HUES48 (cell line): ENCODE measurements around the gene EZR.

Source experiments
- H3K27ac ChIP-seq: one replicate; pipeline ENCODE4 v1.7.0; 2013; ENCODE audit warnings: low read depth, low read length, inconsistent platforms
- H3K27me3 ChIP-seq: 2 replicates; pipeline ENCODE4 v1.6.1; 2013; ENCODE audit warnings: mild to moderate bottlenecking, low read length; ENCODE audit not compliant: control insufficient read depth, insufficient read depth
- H3K36me3 ChIP-seq: 2 replicates; pipeline ENCODE4 v1.6.1; 2013; ENCODE audit warnings: low read length; ENCODE audit not compliant: control insufficient read depth, insufficient read depth
- H3K4me1 ChIP-seq: 2 replicates; pipeline ENCODE4 v1.6.1; 2013; ENCODE audit warnings: mild to moderate bottlenecking, low read length; ENCODE audit not compliant: control insufficient read depth, insufficient read depth
- H3K4me3 ChIP-seq: 2 replicates; pipeline ENCODE4 v1.5.1; 2013; ENCODE audit warnings: mild to moderate bottlenecking, low read depth, low read length
- H3K9ac ChIP-seq: 2 replicates; pipeline ENCODE4 v1.6.1; 2013; ENCODE audit warnings: mild to moderate bottlenecking, low read depth, low read length, moderate library complexity
- H3K9me3 ChIP-seq: 2 replicates; pipeline ENCODE4 v1.6.1; 2013; ENCODE audit warnings: low read length; ENCODE audit not compliant: control insufficient read depth, insufficient read depth

EZR gene

GRCh38 chr6:158819213-158819976, at the start of gene EZR:
Gene EZR, minus strand, starts transcription at chr6:158819368. Its CDS starts 1,275 bp downstream, at chr6:158818093.
- Histone ChIP-seq H3K4me3 (peak within 1 kb of the TSS; percentile 89), H3K36me3 (peaks cover 30% of the 10 kb centered on the region), H3K27me3 (peaks cover 8% of the 10 kb centered on the region), H3K4me1 (peaks cover 32% of the 10 kb centered on the region), H3K27ac (peak within 1 kb of the TSS; percentile 91), H3K9me3 (0 out of 2 replicates have a peak, but pooled peaks cover 2% of the 10 kb centered on the region), H3K9ac (peak within 1 kb of the TSS; percentile 92)

DNA sequence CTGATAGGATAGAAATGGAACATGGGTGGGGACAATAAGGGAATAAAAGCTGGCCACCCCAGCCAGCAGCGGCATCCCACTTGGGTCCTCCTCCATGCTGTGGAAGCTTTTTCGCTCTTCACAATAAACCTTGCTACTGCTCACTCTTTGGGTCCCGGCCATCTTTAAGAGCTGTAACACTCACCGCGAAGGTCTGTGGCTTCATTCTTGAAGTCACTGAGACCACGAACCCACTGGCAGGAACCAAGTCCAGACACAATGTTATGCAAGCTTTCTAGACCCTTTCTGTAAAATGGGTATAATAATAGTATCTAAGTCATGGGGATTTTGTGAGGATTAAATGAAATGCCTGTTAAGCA, 48.9 kb upstream of the EZR start:
- H3K9me3 ChIP-seq: no peaks in the 10 kb centered on the region
- no peaks in the 10 kb centered on the region for H3K27me3 ChIP-seq
- peaks cover 29% of the 10 kb centered on the region for H3K4me1 ChIP-seq
- no peak overlapping the region for H3K27ac ChIP-seq
- H3K9ac ChIP-seq: no peak overlapping the region
- H3K36me3 ChIP-seq: no peaks in the 10 kb centered on the region
- H3K4me3 ChIP-seq: no peak overlapping the region

GRCh38 chr6:158867381-158868121, 48.4 kb upstream of the EZR start:
- Histone ChIP-seq H3K27ac (no peak overlapping the region), H3K9ac (no peak overlapping the region), H3K27me3 (no peaks in the 10 kb centered on the region), H3K4me1 (peaks cover 29% of the 10 kb centered on the region), H3K36me3 (no peaks in the 10 kb centered on the region), H3K9me3 (no peaks in the 10 kb centered on the region), H3K4me3 (no peak overlapping the region)

- H3K4me3 ChIP-seq: no peak overlapping the region
- no peak overlapping the region for H3K9ac ChIP-seq
- H3K4me1 ChIP-seq: peaks cover 29% of the 10 kb centered on the region
- H3K9me3 ChIP-seq: no peaks in the 10 kb centered on the region
- no peaks in the 10 kb centered on the region for H3K27me3 ChIP-seq
- H3K27ac ChIP-seq: no peak overlapping the region
- no peaks in the 10 kb centered on the region for H3K36me3 ChIP-seq
These were observed 46.6 kb upstream of the EZR start for GRCh38 chr6:158865769-158866168.

GRCh38 chr6:158863646-158864045, 44.5 kb upstream of the EZR start:
- Histone ChIP-seq H3K9me3 (no peaks in the 10 kb centered on the region), H3K27me3 (no peaks in the 10 kb centered on the region), H3K36me3 (no peaks in the 10 kb centered on the region), H3K27ac (no peak overlapping the region), H3K4me3 (no peak overlapping the region), H3K9ac (no peak overlapping the region), H3K4me1 (peaks cover 18% of the 10 kb centered on the region)

GRCh38 chr6:158861686-158862381, 42.7 kb upstream of the EZR start:
- no peaks in the 10 kb centered on the region for H3K9me3 ChIP-seq
- H3K4me1 ChIP-seq: peaks cover 13% of the 10 kb centered on the region
- no peaks in the 10 kb centered on the region for H3K27me3 ChIP-seq
- H3K27ac ChIP-seq: no peak overlapping the region
- H3K9ac ChIP-seq: no peak overlapping the region
- H3K4me3 ChIP-seq: no peak overlapping the region
- H3K36me3 ChIP-seq: no peaks in the 10 kb centered on the region

DNA sequence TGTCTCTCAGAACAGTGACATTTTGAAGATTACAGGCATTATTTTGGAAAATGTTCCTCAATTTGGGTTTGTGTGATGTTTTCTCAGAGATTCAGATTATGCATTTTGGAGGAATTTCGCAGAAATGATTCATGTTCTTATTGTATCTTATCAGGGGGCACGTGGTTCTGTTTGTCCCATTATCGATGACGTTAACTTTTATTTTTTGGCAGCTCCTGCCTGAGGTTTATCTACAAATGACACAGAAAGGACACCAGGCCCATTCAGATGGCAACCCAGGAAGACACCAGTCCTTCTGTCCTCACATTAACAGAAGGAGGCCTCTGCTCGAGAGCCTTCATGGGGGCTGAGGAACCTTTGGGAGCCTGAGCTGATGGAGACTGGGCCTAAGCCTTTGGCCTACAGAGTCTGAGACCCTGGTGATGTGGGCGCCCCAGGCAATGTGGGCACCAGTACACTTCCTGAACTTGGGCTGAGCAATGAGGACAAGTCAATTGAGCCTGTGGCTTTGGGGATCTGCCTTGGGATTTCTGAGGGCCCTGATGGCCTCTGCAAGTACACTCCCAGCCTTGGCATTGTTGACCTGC, 41.2 kb upstream of the EZR start:
- H3K9me3 ChIP-seq: no peaks in the 10 kb centered on the region
- H3K4me1 ChIP-seq: peaks cover 11% of the 10 kb centered on the region

GRCh38 chr6:158856261-158856660, 37.1 kb upstream of the EZR start:
- Histone ChIP-seq H3K27me3 (no peaks in the 10 kb centered on the region), H3K9me3 (no peaks in the 10 kb centered on the region), H3K27ac (peak overlapping the region; percentile 14), H3K4me1 (peaks cover 28% of the 10 kb centered on the region), H3K36me3 (no peaks in the 10 kb centered on the region), H3K4me3 (no peak overlapping the region), H3K9ac (no peak overlapping the region)

More for the DNA sequence above, 41.2 kb upstream of the EZR start:
- no peaks in the 10 kb centered on the region for H3K27me3 ChIP-seq
- H3K36me3 ChIP-seq: no peaks in the 10 kb centered on the region
- no peak overlapping the region for H3K4me3 ChIP-seq
- no peak overlapping the region for H3K9ac ChIP-seq
- H3K27ac ChIP-seq: no peak overlapping the region

GRCh38 chr6:158854214-158855101, 35.3 kb upstream of the EZR start:
- H3K9ac ChIP-seq: peak overlapping the region; percentile 65
- H3K27ac ChIP-seq: peak overlapping the region; percentile 99
- H3K9me3 ChIP-seq: no peaks in the 10 kb centered on the region
- H3K4me3 ChIP-seq: peak overlapping the region; percentile 26
- H3K4me1 ChIP-seq: peaks cover 43% of the 10 kb centered on the region
- no peaks in the 10 kb centered on the region for H3K27me3 ChIP-seq
- no peaks in the 10 kb centered on the region for H3K36me3 ChIP-seq

DNA sequence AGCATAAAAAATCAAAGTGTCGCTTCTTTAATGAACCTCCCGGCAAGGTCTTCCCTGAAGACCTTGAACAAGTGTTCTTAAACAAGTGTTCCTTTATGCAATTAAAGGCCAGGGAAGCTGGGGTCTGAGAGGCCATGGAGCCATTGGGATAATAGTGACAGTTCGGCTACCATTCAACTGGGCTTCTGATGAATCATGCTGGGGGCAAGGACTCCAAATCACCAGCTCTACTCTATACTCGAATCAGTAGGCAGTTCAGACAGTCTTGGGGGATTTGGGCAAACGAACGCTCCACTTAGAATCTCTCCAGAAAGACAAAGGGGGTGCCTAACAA, 34.7 kb upstream of the EZR start:
- no peaks in the 10 kb centered on the region for H3K9me3 ChIP-seq
- peaks cover 43% of the 10 kb centered on the region for H3K4me1 ChIP-seq
- peak overlapping the region; percentile 65 for H3K9ac ChIP-seq
- H3K4me3 ChIP-seq: peak overlapping the region; percentile 26
- H3K27me3 ChIP-seq: no peaks in the 10 kb centered on the region
- peak overlapping the region; percentile 99 for H3K27ac ChIP-seq
- no peaks in the 10 kb centered on the region for H3K36me3 ChIP-seq
